HG03469 (cell line): ENCODE measurements around the gene NEURL1.

Source experiments
- ATAC-seq: cut with Tn5 transposase; IDR thresholded peaks from one replicate; pipeline ENCODE4 v1.9.1; 2021; ENCODE audit warnings: mild to moderate bottlenecking, moderate library complexity, moderate number of reproducible peaks; ENCODE audit not compliant: unreplicated experiment

The NEURL1 gene

GRCh38 chr10:103544657-103545310 lies 51.3 kb downstream of the NEURL1 start:
- no peak for ATAC-seq

- ATAC-seq = no peak
Measured at GRCh38 chr10:103545366-103545765, 51.9 kb downstream of the NEURL1 start.

- no peak for ATAC-seq
Measured at GRCh38 chr10:103545771-103546281, 52.3 kb downstream of the NEURL1 start.

- ATAC-seq = no peak
Measured at GRCh38 chr10:103546401-103546800, 52.9 kb downstream of the NEURL1 start.

- no peak for ATAC-seq
Measured at GRCh38 chr10:103547391-103547946, 54.0 kb downstream of the NEURL1 start.

GRCh38 chr10:103548006-103548405 lies 54.5 kb downstream of the NEURL1 start:
- ATAC-seq = no peak

- no peak for ATAC-seq
Measured at GRCh38 chr10:103548581-103549348, 55.3 kb downstream of the NEURL1 start.

GRCh38 chr10:103549349-103549685 lies 55.8 kb downstream of the NEURL1 start:
- ATAC-seq = no peak

GRCh38 chr10:103550229-103550628 lies 56.7 kb downstream of the NEURL1 start:
- no peak for ATAC-seq

- no peak for ATAC-seq
Measured at GRCh38 chr10:103551619-103552602, 58.4 kb downstream of the NEURL1 start.

- no peak for ATAC-seq
Measured at GRCh38 chr10:103552856-103553742, 59.6 kb downstream of the NEURL1 start.

- no peak for ATAC-seq
Measured at GRCh38 chr10:103553743-103554487, 60.4 kb downstream of the NEURL1 start.

GRCh38 chr10:103554488-103555324 lies 61.2 kb downstream of the NEURL1 start:
- no peak for ATAC-seq

GRCh38 chr10:103555325-103555649 lies 61.8 kb downstream of the NEURL1 start:
- ATAC-seq = no peak

- ATAC-seq = no peak
Measured at GRCh38 chr10:103555712-103556111, 62.2 kb downstream of the NEURL1 start.

- ATAC-seq = no peak
Measured at GRCh38 chr10:103556383-103557007, 63.0 kb downstream of the NEURL1 start.

- ATAC-seq = no peak
Measured at GRCh38 chr10:103557455-103557854, 64.0 kb downstream of the NEURL1 start.

GRCh38 chr10:103558911-103559310 lies 65.4 kb downstream of the NEURL1 start:
- no peak for ATAC-seq
